GOT3 (cell line): Measurements from ENCODE around the gene SORCS2.

ENCODE experiments used
- DNase-seq: peaks from one replicate; lab custom pipeline; 2025; ENCODE audit warnings: mixed read lengths; lab: John Stamatoyannopoulos, UW

The SORCS2 gene

GRCh38 chr4:7326693-7327340, 134.5 kb downstream of the SORCS2 start:
- no peak for DNase-seq

- no peak for DNase-seq
These were observed 135.1 kb downstream of the SORCS2 start for GRCh38 chr4:7327341-7327885.

GRCh38 chr4:7328162-7328912, 136.0 kb downstream of the SORCS2 start:
- DNase-seq: no peak

GRCh38 chr4:7328913-7329638, 136.7 kb downstream of the SORCS2 start:
- DNase-seq: no peak

GRCh38 chr4:7330031-7330596, 137.8 kb downstream of the SORCS2 start:
- DNase-seq: no peak

GRCh38 chr4:7330811-7331681, 138.7 kb downstream of the SORCS2 start:
- DNase-seq: no peak

GRCh38 chr4:7331682-7332000, 139.3 kb downstream of the SORCS2 start:
- DNase-seq: no peak

- DNase-seq: no peak
These were observed 140.1 kb downstream of the SORCS2 start for GRCh38 chr4:7332216-7333023.

GRCh38 chr4:7333024-7333780, 140.9 kb downstream of the SORCS2 start:
- no peak for DNase-seq

GRCh38 chr4:7333801-7334421, 141.6 kb downstream of the SORCS2 start:
- no peak for DNase-seq

- no peak for DNase-seq
These were observed 142.4 kb downstream of the SORCS2 start for GRCh38 chr4:7334521-7335275.

GRCh38 chr4:7335344-7336066, 143.2 kb downstream of the SORCS2 start:
- no peak for DNase-seq

- DNase-seq: no peak
These were observed 143.8 kb downstream of the SORCS2 start for GRCh38 chr4:7336067-7336569.

GRCh38 chr4:7336732-7337131, 144.4 kb downstream of the SORCS2 start:
- no peak for DNase-seq

- DNase-seq: no peak
These were observed 145.1 kb downstream of the SORCS2 start for GRCh38 chr4:7337196-7338058.

- DNase-seq: no peak
These were observed 145.7 kb downstream of the SORCS2 start for GRCh38 chr4:7338059-7338452.
